Measurements from ENCODE around the gene CAPN13.

DNA sequence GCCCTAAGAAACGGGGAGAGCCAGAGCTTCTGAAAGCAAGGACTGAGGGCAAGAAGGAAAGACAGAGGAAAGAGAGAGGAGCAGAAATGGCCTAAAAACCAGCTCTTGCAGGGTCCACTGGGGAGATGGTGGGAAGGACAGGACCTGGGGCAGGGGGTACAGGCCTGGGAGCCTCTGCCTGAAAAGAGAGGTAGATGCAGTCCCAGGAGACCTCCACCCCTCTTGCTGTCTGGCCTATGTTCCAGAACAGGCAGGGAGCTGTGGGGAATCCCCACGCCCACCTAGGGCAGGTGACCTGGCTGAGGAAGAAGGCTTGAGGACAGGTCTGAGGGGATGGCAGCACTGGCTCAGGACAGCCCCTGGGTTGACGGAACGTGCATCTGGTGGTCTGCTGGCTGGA is 4.6 kb downstream of the CAPN13 start:
- TF ChIP-seq, protein P1, sequence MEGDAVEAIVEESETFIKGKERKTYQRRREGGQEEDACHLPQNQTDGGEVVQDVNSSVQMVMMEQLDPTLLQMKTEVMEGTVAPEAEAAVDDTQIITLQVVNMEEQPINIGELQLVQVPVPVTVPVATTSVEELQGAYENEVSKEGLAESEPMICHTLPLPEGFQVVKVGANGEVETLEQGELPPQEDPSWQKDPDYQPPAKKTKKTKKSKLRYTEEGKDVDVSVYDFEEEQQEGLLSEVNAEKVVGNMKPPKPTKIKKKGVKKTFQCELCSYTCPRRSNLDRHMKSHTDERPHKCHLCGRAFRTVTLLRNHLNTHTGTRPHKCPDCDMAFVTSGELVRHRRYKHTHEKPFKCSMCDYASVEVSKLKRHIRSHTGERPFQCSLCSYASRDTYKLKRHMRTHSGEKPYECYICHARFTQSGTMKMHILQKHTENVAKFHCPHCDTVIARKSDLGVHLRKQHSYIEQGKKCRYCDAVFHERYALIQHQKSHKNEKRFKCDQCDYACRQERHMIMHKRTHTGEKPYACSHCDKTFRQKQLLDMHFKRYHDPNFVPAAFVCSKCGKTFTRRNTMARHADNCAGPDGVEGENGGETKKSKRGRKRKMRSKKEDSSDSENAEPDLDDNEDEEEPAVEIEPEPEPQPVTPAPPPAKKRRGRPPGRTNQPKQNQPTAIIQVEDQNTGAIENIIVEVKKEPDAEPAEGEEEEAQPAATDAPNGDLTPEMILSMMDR (IDR thresholded peaks at IDR 0.05): no peak
- no peak for TF ChIP-seq POLR2A (IDR thresholded peaks at IDR 0.05)

All from Peyer's patch (tissue), 4 donors.